SK-N-SH (cell line): Measurements from ENCODE around the gene PGRMC2. TPM values are rescaled to one million over a fixed set of nuclear protein-coding genes. Genes with fewer than 3 reads are reported as not detected.

Experiments used
- CTCF ChIA-PET: fragments of 300-600, 350-600 bp; formaldehyde crosslinking; extraction: SDS; loops from one replicate; lab custom pipeline; 2021; lab: Yijun Ruan, JAX
- POLR2A ChIA-PET: fragments of 350-600 bp; sonication (Branson Sonifier 250); formaldehyde crosslinking; extraction: SDS; loops from one replicate; lab custom pipeline; 2020; ENCODE audit warnings: antibody characterized with exemption, inconsistent platforms; lab: Yijun Ruan, JAX
- DNase-seq: peaks from one replicate; pipeline ENCODE4 v3.0.0; 2012
- H2AFZ ChIP-seq: fragments of 200-600 bp; sonication (generic); 2 replicates; pipeline ENCODE4 v1.8.1; 2016; ENCODE audit warnings: antibody characterized with exemption, mild to moderate bottlenecking, low read depth
- H3F3A ChIP-seq: fragments of 200-600 bp; sonication (generic); replicated peaks from 2 replicates; pipeline ENCODE3; 2016; ENCODE audit warnings: antibody characterized with exemption, mild to moderate bottlenecking; ENCODE audit not compliant: insufficient read depth
- H3K27ac ChIP-seq, 2 experiments: fragments of 200-500 bp in 1 of 2; fragments of 200-600 bp in 1 of 2; sonication (Bioruptor generic) in 1 of 2; sonication (generic), shearing (Covaris generic) in 1 of 2; 2 replicates each; pipeline versions ENCODE4 v1.5.1 to v1.6.1; 2014 to 2016; ENCODE audit warnings: low read depth in 2 of 2, inconsistent platforms in 1 of 2, low read length in 1 of 2, mild to moderate bottlenecking in 1 of 2, mixed read lengths in 1 of 2
- H3K27me3 ChIP-seq: fragments of 200-600 bp; sonication (generic), shearing (Covaris generic); 2 replicates; pipeline ENCODE4 v1.6.1; 2016; ENCODE audit warnings: mixed run types; ENCODE audit not compliant: insufficient read depth
- H3K36me3 ChIP-seq, 2 experiments: fragments of 200-500 bp in 1 of 2; fragments of 200-600 bp in 1 of 2; sonication (Bioruptor generic) in 1 of 2; sonication (generic) in 1 of 2; replicated peaks in 1 of 2; 2 replicates each; pipeline versions ENCODE3 to v1.5.1; 2014 to 2016; ENCODE audit warnings: low read length in 1 of 2, mild to moderate bottlenecking in 1 of 2; ENCODE audit not compliant: insufficient read depth in 2 of 2, control insufficient read depth in 1 of 2
- H3K4me1 ChIP-seq, 2 experiments: fragments of 200-500 bp in 1 of 2; fragments of 200-600 bp in 1 of 2; sonication (Bioruptor generic) in 1 of 2; sonication (generic), shearing (Covaris generic) in 1 of 2; 2 replicates each; pipeline versions ENCODE4 v1.5.1 to v1.6.1; 2014 to 2016; ENCODE audit warnings: low read depth in 1 of 2, low read length in 1 of 2, mixed run types in 1 of 2; ENCODE audit not compliant: insufficient read depth in 2 of 2, control insufficient read depth in 1 of 2
- H3K4me2 ChIP-seq: fragments of 200-600 bp; sonication (generic), shearing (Covaris generic); 2 replicates; pipeline ENCODE4 v1.6.1; 2017; ENCODE audit warnings: mixed run types
- H3K4me3 ChIP-seq, 2 experiments: fragments of 200-500 bp in 1 of 2; fragments of 200-600 bp in 1 of 2; sonication (Bioruptor generic) in 1 of 2; sonication (generic), shearing (Covaris generic) in 1 of 2; 2 replicates each; pipeline versions ENCODE4 v1.5.1 to v1.8.1; 2014 to 2016; ENCODE audit warnings: low read depth in 2 of 2, inconsistent platforms in 1 of 2, low read length in 1 of 2, mild to moderate bottlenecking in 1 of 2, mixed read lengths in 1 of 2, moderate library complexity in 1 of 2
- H3K79me2 ChIP-seq: fragments of 200-600 bp; sonication (generic); 2 replicates; pipeline ENCODE4 v1.8.1; 2017; ENCODE audit warnings: mild to moderate bottlenecking; ENCODE audit not compliant: insufficient read depth
- H3K9ac ChIP-seq: fragments of 200-600 bp; sonication (generic); 2 replicates; pipeline ENCODE4 v1.6.1; 2017; ENCODE audit warnings: mixed run types
- H3K9me2 ChIP-seq: fragments of 200-600 bp; sonication (generic); 2 replicates; pipeline ENCODE4 v1.6.1; 2017; ENCODE audit warnings: mixed run types
- H3K9me3 ChIP-seq: fragments of 200-600 bp; sonication (generic); 2 replicates; pipeline ENCODE4 v1.6.1; 2017; ENCODE audit warnings: mixed run types, mild to moderate bottlenecking, moderate library complexity
- H4K20me1 ChIP-seq: fragments of 200-600 bp; sonication (generic); 2 replicates; pipeline ENCODE4 v1.6.1; 2017; ENCODE audit warnings: mild to moderate bottlenecking, mixed run types; ENCODE audit not compliant: insufficient read depth
- CHD2 ChIP-seq: fragments of 150-350 bp; IDR thresholded peaks from 2 replicates; pipeline ENCODE4 v1.6.1; 2018; ENCODE audit warnings: low read length; ENCODE audit not compliant: partially characterized antibody
- CTCF ChIP-seq: fragments of 200-600 bp; sonication (generic); IDR thresholded peaks from 2 replicates; pipeline ENCODE4 v1.6.1; 2017; ENCODE audit warnings: antibody characterized with exemption, mild to moderate bottlenecking, moderate library complexity
- ELF1 ChIP-seq: IDR thresholded peaks from 2 replicates; pipeline ENCODE4 v1.4.0; 2012
- EZH2phosphoT487 ChIP-seq: fragments of 200-600 bp; sonication (generic); IDR thresholded peaks from 2 replicates; pipeline ENCODE4 v1.6.1; 2017; ENCODE audit warnings: low read depth, mixed run types, mild to moderate bottlenecking, antibody characterized with exemption, moderate library complexity, borderline replicate concordance
- FOSL2 ChIP-seq: IDR thresholded peaks from 2 replicates; pipeline ENCODE4 v1.4.0; 2012; ENCODE audit warnings: low read depth, mild to moderate bottlenecking, moderate library complexity, borderline replicate concordance
- FOXJ3 ChIP-seq: sonication (generic); formaldehyde crosslinking; IDR thresholded peaks from 2 replicates; pipeline ENCODE4 v1.5.1; 2020; ENCODE audit warnings: mild to moderate bottlenecking, missing genetic modification reagents
- FOXM1 ChIP-seq: IDR thresholded peaks from 2 replicates; pipeline ENCODE4 v1.4.0; 2012; ENCODE audit warnings: low read depth, mild to moderate bottlenecking
- GABPA ChIP-seq: IDR thresholded peaks from 2 replicates; pipeline ENCODE4 v1.4.0; 2012; ENCODE audit warnings: low read depth, mild to moderate bottlenecking
- GATA2 ChIP-seq: sonication (generic); formaldehyde crosslinking; IDR thresholded peaks from 2 replicates; pipeline ENCODE4 v1.5.0; 2020; ENCODE audit warnings: mild to moderate bottlenecking, missing genetic modification reagents
- IRF3 ChIP-seq: fragments of 150-350 bp; IDR thresholded peaks from 2 replicates; pipeline ENCODE4 v1.6.1; 2016; ENCODE audit warnings: mild to moderate bottlenecking, low read depth, low read length
- MEF2A ChIP-seq: IDR thresholded peaks from 2 replicates; pipeline ENCODE4 v1.4.0; 2012; ENCODE audit warnings: low read depth, borderline replicate concordance
- MXI1 ChIP-seq: IDR thresholded peaks from 2 replicates; pipeline ENCODE4 v1.6.1; 2012; ENCODE audit warnings: mild to moderate bottlenecking, low read depth, low read length, improper control_type of control experiment
- NFIC ChIP-seq: IDR thresholded peaks from 2 replicates; pipeline ENCODE4 v1.4.0; 2012; ENCODE audit warnings: borderline replicate concordance
- POLR2AphosphoS5 ChIP-seq: IDR thresholded peaks from 2 replicates; pipeline ENCODE4 v1.6.1; 2012; ENCODE audit warnings: low read depth, low read length
- RAD21 ChIP-seq: IDR thresholded peaks from 2 replicates; pipeline ENCODE4 v1.6.1; 2012; ENCODE audit warnings: mild to moderate bottlenecking, low read length
- REST ChIP-seq: IDR thresholded peaks from 2 replicates; pipeline ENCODE4 v1.6.1; 2012; ENCODE audit warnings: mild to moderate bottlenecking, low read depth, low read length, moderate library complexity
- RFX5 ChIP-seq: IDR thresholded peaks from 2 replicates; pipeline ENCODE4 v1.6.1; 2012; ENCODE audit warnings: mild to moderate bottlenecking, improper control_type of control experiment, low read length
- SIN3A ChIP-seq: IDR thresholded peaks from 2 replicates; pipeline ENCODE4 v1.6.1; 2012; ENCODE audit warnings: low read depth, mild to moderate bottlenecking, low read length, moderate library complexity, borderline replicate concordance
- TCF12 ChIP-seq: IDR thresholded peaks from 2 replicates; pipeline ENCODE4 v1.4.0; 2012
- YY1 ChIP-seq: IDR thresholded peaks from 2 replicates; pipeline ENCODE4 v1.4.0; 2012; ENCODE audit warnings: low read depth, mild to moderate bottlenecking
- WGBS: methylation state at CpG from one replicate; pipeline ENCODE4 v1.1.6; 2017; ENCODE audit warnings: low lambda C conversion rate; 5-methylcytosine and 5-hydroxymethylcytosine counted together
- polyA plus RNA-seq, 3 experiments: library from polyadenylated mRNA; depleted of rRNA; stranded (reverse); fragments of >200 nt; gene quantifications; 2 replicates each; pipeline ENCODE4 v1.2.3, GENCODE V29; 2012
- TF ChIP-seq, protein P1 (sequence below): fragments of 150-350 bp; IDR thresholded peaks from 2 replicates; pipeline ENCODE4 v1.6.1; 2017; ENCODE audit warnings: antibody characterized with exemption, low read length, low read depth, borderline replicate concordance
- TF ChIP-seq, protein P2 (sequence below): IDR thresholded peaks from 2 replicates; pipeline ENCODE4 v1.4.0; 2012; ENCODE audit warnings: low read depth
- TF ChIP-seq, protein P3 (sequence below): IDR thresholded peaks from 2 replicates; pipeline ENCODE4 v1.4.0; 2012; ENCODE audit warnings: low read depth, borderline replicate concordance
- TF ChIP-seq, protein P4 (sequence below): IDR thresholded peaks from 2 replicates; pipeline ENCODE4; 2012

Gene PGRMC2
- polyA plus RNA-seq, 1 of the 3 experiments (the other 2 are of a cell fraction): 18.2 TPM

DNA sequence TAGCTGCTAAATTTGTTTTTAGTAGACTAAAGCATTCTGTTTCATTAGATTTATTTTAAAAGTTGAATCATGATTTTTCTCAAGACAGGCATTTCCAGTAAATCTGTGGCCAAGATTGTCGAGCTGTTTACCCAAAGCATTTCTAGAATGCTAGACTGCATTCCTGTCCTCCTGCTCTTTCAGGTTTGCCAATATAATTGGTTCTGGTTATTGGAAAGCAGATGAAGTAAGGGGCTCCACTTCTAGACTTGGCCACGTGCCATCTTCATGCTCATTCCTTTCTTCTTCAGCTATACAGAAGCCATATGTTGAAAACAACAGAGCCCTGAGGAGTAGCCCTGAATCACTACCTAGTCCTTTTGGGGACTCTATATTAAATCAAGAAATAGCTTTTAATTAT, 62.5 kb downstream of the PGRMC2 start:
- no peak overlapping the region for H3K4me3 ChIP-seq
- H3K27ac ChIP-seq: peak overlapping the region in 1 of 2 experiments; percentile 65; a peak in 1 of 4 replicates
- CTCF ChIA-PET: interaction anchor here (0.8 to 1.2 kb wide), 2 partner anchors 33 to 35 kb away, joined by 4 read pairs; no protein-coding TSS in a partner anchor
- H3K4me2 ChIP-seq: no peak overlapping the region
- POLR2A ChIA-PET: no interaction called here
- no peaks in the 10 kb centered on the region for H3K27me3 ChIP-seq
- DNase-seq: no peak
- no peaks in the 10 kb centered on the region for H3K9me2 ChIP-seq
- H3K4me1 ChIP-seq: peaks cover 13 to 16% of the 10 kb centered on the region in 2 experiments; a peak in 3 of 4 replicates
- H3F3A ChIP-seq: peaks cover under 1% of the 10 kb centered on the region
- H3K36me3 ChIP-seq: no peaks in the 10 kb centered on the region
- no peaks in the 10 kb centered on the region for H3K9me3 ChIP-seq
- no peak overlapping the region for H3K9ac ChIP-seq
- H3K79me2 ChIP-seq: no peaks in the 10 kb centered on the region
- 41% methylated on average over 2 of the region's 2 CpGs for WGBS
- no peaks in the 10 kb centered on the region for H4K20me1 ChIP-seq
- H2AFZ ChIP-seq: no peak overlapping the region
- TF ChIP-seq, protein P1, sequence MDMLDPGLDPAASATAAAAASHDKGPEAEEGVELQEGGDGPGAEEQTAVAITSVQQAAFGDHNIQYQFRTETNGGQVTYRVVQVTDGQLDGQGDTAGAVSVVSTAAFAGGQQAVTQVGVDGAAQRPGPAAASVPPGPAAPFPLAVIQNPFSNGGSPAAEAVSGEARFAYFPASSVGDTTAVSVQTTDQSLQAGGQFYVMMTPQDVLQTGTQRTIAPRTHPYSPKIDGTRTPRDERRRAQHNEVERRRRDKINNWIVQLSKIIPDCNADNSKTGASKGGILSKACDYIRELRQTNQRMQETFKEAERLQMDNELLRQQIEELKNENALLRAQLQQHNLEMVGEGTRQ: no peak
- TF ChIP-seq FOXJ3 (no peak), MXI1 (no peak), MEF2A (no peak), FOSL2 (peak; percentile 17; the same call in 1 of the 2 replicates), GABPA (no peak), EZH2phosphoT487 (no peak), FOXM1 (no peak), GATA2 (CRISPR knock-in tag) (no peak), CTCF (no peak), RFX5 (no peak), REST (no peak), NFIC (peak; percentile 82), TCF12 (peak; percentile 74), CHD2 (no peak), SIN3A (no peak), ELF1 (no peak), RAD21 (no peak), POLR2AphosphoS5 (no peak), YY1 (no peak), IRF3 (no peak)
- TF ChIP-seq, protein P2, sequence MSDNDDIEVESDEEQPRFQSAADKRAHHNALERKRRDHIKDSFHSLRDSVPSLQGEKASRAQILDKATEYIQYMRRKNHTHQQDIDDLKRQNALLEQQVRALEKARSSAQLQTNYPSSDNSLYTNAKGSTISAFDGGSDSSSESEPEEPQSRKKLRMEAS: no peak
- TF ChIP-seq, protein P3, sequence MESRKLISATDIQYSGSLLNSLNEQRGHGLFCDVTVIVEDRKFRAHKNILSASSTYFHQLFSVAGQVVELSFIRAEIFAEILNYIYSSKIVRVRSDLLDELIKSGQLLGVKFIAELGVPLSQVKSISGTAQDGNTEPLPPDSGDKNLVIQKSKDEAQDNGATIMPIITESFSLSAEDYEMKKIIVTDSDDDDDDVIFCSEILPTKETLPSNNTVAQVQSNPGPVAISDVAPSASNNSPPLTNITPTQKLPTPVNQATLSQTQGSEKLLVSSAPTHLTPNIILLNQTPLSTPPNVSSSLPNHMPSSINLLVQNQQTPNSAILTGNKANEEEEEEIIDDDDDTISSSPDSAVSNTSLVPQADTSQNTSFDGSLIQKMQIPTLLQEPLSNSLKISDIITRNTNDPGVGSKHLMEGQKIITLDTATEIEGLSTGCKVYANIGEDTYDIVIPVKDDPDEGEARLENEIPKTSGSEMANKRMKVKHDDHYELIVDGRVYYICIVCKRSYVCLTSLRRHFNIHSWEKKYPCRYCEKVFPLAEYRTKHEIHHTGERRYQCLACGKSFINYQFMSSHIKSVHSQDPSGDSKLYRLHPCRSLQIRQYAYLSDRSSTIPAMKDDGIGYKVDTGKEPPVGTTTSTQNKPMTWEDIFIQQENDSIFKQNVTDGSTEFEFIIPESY: no peak
- TF ChIP-seq, protein P4, sequence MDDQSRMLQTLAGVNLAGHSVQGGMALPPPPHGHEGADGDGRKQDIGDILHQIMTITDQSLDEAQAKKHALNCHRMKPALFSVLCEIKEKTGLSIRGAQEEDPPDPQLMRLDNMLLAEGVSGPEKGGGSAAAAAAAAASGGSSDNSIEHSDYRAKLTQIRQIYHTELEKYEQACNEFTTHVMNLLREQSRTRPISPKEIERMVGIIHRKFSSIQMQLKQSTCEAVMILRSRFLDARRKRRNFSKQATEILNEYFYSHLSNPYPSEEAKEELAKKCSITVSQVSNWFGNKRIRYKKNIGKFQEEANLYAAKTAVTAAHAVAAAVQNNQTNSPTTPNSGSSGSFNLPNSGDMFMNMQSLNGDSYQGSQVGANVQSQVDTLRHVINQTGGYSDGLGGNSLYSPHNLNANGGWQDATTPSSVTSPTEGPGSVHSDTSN: peak; percentile 44
